SKM-1 treated with dmso at 0.1 percent for 144 hours (cell line): ENCODE measurements around the gene TMEM38B.
"Not testable (repeated sequence)": the region's sequence is repeated elsewhere in the genome, so short reads cannot be mapped to it uniquely, and the experiment has no call there.

ENCODE experiments used
- DNase-seq: peaks from one replicate; lab custom pipeline; 2025; ENCODE audit not compliant: unreplicated experiment; lab: John Stamatoyannopoulos, UW

TMEM38B gene

DNA sequence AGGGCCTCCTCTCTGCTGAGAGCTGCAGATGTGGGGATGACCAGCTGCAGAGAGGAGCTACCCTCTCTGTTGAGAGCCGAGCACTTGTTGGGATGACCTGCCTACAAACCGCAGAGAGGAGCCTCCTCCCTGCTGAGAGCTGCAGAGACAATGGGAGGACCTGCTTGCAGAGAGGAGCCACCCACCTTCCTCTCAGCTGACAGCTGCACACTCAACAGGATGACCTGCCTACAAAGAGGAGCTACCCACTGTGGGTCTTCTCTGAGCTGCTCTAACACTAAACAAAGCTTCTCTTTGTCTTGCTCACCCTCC lies 19.6 kb downstream of the TMEM38B start:
- DNase-seq, result no peak

DNA sequence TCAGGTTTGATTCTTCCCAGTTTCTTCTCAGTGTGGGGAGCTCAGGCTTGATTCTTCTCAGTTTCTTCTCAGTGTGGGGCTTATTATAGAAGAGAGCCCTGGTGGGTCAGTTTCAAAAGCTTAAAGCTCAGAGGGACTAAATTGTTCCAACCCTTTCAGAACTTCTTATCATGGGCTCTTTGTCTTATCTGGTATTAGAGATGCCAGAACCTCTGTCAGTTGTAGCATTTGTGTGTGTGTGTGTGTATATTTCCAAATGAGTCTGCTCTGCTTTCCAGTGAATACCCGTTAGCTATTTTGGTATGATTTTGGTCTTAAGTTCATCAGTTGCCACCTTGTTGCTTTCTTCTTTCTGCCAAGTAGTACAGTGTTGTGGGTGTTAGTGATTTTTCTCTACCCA lies 21.8 kb downstream of the TMEM38B start:
- DNase-seq, result no peak

DNA sequence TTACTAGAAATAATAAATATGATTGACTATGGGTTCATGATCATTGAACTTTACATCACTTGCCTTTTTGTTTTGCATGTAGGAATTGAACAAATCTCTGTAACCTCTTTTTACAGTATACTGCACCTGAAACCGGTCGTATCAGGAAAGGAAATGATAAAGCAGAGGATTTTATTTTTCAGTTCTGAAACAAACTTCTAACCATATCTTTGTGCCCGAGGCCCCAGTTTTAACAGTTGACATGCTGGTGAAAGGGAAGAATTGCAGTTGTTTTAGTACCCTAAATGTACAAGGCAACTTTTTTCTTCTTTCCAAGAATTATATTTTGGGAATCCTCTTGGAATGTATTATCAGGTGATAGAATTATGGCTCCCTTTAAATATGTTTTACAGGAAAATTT lies 27.8 kb downstream of the TMEM38B start:
- DNase-seq, result no peak

GRCh38 chr9:105725370-105725769 lies 31.0 kb downstream of the TMEM38B start:
- no peak for DNase-seq

DNA sequence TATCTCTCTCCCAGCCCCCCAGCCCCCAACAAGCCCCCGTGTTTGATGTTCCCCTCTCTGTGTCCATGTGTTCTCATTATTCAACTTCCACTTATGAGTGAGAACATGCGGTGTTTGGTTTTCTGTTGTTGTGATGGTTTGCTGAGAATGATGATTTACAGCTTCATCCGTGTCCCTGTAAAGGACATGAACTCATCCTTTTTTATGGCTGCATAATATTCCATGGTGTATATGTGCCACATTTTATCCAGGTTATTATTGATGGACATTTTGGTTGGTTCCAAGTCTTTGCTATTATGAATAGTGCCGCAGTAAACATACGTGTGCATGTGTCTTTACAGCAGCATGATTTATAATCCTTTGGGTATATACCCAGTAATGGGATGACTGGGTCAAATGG lies 33.9 kb downstream of the TMEM38B start:
- DNase-seq, result not testable (repeated sequence)

DNA sequence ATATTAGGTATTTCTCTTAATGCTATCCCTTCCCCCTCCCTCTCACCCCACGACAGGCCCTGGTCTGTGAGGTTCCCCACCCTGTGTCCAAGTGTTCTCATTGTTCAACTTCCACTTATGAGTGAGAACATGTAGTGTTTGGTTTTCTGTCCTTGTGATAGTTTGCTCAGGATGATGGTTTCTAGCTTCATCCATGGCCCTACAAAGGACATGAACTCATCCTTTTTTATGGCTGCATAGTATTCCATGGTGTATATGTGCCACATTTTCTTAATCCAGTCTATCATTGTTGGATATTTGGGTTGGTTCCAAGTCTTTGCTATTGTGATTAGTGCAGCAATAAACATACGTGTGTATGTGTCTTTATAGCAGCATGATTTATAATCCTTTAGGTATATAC lies 37.1 kb downstream of the TMEM38B start:
- DNase-seq, result not testable (repeated sequence)

DNA sequence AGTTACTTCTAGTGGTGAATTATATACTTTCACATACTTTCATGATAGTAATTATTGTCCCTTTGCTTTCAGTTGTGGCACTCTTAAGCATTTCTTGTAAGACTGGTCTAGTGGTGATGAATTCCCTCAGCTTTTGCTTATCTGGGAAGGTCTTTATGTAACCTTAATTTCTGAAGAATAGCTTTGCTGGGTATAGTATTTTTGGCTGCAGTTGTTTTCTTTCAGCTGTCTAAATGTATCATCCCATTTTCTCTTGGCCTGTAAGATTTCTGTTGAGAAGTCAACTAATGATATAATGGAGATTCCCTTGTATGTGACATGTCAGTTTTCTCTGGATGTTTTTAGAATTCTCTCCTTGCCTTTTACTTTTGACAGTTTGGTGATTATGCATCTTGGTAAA lies 41.0 kb downstream of the TMEM38B start:
- DNase-seq, result no peak

DNA sequence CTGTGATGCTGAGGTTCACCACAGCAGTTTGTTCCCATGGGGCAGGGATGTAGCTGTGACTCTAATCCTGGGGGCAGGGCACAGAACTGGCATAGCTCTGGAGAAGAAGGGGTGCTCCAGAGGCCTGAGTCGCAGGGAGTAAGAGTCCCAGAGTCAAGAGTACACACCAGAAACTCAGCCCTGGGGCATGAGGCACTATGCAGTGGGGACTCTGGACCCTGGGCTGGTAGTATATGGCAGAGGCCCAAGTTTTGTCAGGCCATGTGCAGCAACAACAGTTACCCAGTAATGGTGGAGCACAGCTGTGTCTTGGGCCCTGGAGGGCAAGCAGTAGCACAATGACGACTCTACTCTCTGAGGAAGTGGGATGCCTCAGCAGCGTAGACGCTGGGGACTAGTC lies 42.9 kb downstream of the TMEM38B start:
- no peak for DNase-seq

GRCh38 chr9:105742088-105742487 lies 47.7 kb downstream of the TMEM38B start:
- no peak for DNase-seq

DNA sequence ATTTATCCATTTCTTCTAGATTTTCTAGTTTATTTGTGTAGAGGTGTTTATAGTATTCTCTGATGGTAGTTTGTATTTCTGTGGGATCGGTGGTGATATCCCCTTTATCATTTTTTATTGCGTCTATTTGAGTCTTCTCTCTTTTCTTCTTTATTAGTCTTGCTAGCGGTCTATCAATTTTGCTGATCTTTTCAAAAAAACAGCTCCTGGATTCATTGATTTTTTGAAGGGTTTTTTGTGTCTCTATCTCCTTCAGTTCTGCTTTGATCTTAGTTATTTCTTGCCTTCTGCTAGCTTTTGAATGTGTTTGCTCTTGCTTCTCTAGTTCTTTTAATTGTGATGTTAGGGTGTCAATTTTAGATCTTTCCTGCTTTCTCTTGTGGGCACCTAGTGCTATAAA lies 53.0 kb downstream of the TMEM38B start:
- not testable (repeated sequence) for DNase-seq

DNA sequence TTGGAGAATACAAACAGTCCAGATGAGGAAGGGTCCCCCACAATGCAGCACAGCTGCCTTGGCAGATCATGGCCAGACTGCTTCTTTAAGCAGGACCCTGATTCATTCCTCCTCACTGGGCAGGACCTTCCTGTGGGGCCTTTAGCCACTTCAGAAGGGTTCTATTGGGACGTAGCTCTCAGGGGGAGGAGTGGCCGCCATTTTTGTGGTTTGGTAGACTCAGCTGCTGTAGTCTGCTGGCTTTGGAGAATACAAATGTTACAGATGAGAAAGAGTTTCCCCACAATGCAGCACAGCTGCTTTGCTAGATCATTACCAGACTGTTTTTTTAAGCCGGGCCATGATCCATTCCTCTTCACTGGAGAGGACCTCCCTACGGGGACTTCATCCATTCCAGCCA lies 57.4 kb downstream of the TMEM38B start:
- no peak for DNase-seq

DNA sequence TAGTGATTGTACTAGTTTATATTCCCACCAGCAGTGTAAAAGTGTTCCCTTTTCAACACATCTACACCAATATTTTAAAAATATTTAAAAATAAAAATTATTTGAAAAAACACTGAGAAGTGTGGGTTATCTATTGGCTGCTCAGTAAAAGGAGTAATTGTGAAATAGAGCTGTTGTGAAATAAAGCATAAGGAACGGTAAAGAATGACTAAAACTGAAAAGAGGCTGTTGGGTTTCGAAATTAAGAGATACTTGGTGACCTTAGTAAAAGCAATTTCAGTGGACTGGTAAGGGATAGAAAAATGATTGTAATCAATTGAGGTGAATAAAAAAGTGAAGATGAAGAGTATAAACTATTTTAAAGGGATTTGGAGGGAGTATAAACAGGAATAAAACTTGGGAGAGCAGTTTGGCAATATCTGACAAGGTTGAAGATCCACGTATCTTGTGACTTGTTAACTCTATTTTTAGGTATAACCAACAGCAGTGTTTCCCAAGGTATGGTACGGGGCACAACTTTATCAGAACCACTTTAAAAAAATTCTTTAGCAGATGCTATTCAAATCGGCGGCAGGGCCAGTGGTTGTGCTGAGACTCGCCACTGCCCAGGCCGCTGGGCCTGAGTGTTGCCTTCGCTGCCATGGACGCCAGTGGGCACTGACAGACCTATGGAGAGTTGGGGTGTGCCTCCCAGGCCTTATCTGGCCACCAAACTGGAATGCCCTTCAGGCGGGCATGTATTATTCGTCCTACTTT lies 63.3 kb downstream of the TMEM38B start:
- DNase-seq, result peak; percentile 26

DNA sequence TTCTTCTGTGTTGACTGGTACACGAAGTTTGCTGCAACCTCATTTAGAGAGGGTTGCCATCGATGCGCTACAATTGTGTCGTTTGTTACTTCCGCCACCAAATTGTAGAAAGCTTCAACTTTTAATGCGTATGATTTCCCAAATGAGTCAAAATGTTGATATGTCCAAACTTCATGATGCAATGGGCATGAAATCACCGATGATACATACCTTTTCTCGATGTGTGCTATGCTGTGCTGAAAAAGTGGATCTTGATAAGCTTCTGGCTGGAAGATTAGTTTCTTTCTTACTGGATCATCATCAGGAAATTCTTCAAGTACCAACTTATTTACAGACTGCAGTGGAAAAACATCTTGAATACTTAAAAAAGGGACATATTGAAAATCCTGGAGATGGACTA lies 65.7 kb downstream of the TMEM38B start:
- no peak for DNase-seq

DNA sequence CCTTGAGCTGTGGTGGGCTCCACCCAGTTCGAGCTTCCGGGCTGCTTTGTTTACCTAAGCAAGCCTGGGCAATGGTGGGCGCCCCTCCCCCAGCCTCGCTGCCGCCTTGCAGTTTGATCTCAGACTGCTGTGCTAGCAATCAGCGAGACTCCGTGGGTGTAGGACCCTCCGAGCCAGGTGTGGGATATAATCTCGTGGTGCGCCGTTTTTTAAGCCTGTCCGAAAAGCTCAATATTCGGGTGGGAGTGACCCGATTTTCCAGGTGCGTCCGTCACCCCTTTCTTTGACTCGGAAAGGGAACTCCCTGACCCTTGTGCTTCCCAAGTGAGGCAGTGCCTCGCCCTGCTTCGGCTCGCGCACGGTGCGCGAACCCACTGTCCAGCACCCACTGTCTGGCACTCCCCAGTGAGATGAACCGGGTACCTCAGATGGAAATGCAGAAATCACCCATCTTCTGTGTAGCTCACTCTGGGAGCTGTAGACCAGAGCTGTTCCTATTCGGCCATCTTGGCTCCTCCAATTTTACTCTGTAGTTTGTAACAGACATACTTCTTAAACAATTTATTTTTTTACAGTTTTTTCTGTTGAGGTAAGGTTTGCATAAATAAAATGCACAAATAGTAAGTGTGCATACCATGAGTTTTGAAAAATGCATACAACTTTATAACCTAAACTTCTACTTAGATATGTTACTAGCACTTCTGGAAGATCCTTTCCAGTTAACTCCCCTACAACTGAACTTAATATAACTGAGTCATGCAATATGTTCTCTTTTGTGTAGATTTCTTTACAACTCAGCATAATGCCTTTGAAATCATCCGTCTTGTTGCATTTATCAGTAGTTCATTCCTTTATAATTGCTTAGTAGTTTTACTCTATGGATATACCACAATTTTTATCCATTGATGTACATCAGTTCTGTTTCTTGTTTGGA lies 88.5 kb downstream of the TMEM38B start:
- DNase-seq, result not testable (repeated sequence)

DNA sequence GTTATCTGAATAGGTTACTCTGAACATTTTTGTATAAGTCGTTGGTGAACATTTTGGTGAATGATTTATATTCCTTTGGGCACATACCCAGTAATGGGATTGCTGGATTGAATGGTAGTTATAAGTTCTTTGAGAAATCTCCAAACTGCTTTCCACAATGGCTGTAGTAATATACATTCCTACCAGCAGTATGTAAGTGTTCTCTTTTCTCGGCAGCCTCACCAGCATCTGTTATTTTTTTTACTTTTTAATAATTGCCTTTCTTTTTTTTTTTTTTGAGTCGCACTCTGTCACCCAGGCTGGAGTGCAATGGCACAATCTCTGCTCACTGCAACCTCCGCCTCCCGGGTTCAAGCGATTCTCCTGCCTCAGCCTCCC lies 89.1 kb downstream of the TMEM38B start:
- DNase-seq, result not testable (repeated sequence)

GRCh38 chr9:105786796-105787195 lies 92.5 kb downstream of the TMEM38B start:
- not testable (repeated sequence) for DNase-seq

DNA sequence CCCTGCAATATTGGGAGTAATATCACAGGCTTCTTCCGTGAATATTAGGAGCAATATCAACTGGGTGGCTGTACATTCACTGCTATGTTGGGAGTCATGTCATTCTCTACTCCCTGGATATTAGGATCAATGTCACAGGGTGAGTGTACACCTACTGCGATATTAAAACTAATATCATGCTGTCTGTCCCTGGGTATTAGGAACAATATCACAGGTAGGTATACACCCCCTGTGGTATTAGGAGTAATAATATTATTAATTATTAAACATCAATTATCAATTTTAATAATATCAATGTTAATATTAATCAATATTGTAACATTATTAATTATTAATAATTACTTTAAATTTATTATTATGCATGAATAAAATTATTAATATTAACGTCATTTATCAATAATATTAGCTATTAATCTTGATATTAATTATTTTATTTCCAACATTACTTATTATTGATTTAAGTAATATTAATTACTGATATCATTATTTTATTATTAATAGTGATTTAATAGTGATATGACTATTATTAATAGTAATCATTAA lies 121.9 kb downstream of the TMEM38B start:
- DNase-seq, result no peak

- no peak for DNase-seq
Measured at GRCh38 chr9:105816981-105817380, 122.6 kb downstream of the TMEM38B start.

DNA sequence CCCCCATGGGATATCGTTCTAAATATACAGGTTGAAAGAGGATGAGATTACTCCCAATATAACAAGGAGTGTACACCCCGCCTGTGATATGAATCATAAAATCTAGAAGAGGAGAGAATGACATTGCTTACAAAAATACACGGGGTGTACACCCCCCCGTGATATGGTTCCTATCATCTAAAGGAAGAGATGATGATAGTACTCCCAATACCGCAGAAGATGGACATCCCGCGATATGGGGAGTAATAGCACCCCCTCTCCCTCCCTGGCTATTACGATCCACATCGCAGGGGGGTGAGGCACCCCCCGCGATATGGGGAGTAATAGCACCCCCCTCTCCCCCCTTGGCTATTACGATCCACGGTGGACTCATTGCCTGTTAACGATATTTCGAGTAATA lies 124.6 kb downstream of the TMEM38B start:
- DNase-seq, result no peak

DNA sequence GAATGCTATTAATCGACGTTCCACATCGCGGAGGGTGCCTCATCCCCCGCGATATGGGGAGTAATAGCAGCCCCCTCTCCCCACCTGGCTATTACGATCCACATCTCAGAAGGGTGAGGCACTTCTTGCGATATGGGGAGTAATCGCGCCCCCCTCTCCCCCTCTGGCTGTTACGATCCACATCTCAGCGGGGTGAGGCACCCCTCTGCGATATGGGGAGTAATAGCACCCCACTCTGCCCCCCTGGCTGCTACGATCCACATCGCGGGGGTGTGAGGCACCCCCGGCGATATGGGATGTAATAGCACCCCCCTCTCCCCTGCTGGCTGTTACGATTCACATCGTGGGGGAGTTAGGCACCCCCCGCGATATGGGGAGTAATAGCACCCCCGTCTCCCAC lies 128.5 kb downstream of the TMEM38B start:
- DNase-seq, result no peak
